ENCODE results near the gene RPS6KA2. TPM values are rescaled to one million over a fixed set of nuclear protein-coding genes. Genes with fewer than 3 reads are reported as not detected.
A peak's percentile ranks its signal among the peaks of the same experiment; 100 is the strongest.

RPS6KA2 gene
- total and polyA plus RNA-seq, 3 donors from 2014 or later = 18.4 to 21.7 (median 19.8) TPM

GRCh38 chr6:166580076-166581050, 46.7 kb downstream of the RPS6KA2 start:
- intact Hi-C loops (cut with DNase I; ENCODE audit: low total_unique reads) = no loop called here
- H3K27ac ChIP-seq = no peak overlapping the region
- TF ChIP-seq, protein P1, sequence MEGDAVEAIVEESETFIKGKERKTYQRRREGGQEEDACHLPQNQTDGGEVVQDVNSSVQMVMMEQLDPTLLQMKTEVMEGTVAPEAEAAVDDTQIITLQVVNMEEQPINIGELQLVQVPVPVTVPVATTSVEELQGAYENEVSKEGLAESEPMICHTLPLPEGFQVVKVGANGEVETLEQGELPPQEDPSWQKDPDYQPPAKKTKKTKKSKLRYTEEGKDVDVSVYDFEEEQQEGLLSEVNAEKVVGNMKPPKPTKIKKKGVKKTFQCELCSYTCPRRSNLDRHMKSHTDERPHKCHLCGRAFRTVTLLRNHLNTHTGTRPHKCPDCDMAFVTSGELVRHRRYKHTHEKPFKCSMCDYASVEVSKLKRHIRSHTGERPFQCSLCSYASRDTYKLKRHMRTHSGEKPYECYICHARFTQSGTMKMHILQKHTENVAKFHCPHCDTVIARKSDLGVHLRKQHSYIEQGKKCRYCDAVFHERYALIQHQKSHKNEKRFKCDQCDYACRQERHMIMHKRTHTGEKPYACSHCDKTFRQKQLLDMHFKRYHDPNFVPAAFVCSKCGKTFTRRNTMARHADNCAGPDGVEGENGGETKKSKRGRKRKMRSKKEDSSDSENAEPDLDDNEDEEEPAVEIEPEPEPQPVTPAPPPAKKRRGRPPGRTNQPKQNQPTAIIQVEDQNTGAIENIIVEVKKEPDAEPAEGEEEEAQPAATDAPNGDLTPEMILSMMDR (IDR thresholded peaks at IDR 0.05) = no peak
- TF ChIP-seq POLR2A (IDR thresholded peaks at IDR 0.05) = no peak

GRCh38 chr6:166579237-166579850, 47.7 kb downstream of the RPS6KA2 start:
- H3K27ac ChIP-seq = no peak overlapping the region
- DNase-seq = no peak
- 81 to 88% methylated on average over 9 of the region's 9 CpGs for WGBS, 2 donors
- H3K4me1 ChIP-seq = no peaks in the 10 kb centered on the region
- TF ChIP-seq, protein P1 (IDR thresholded peaks at IDR 0.05) = no peak
- TF ChIP-seq POLR2A (IDR thresholded peaks at IDR 0.05) = no peak
- intact Hi-C loops (cut with DNase I; ENCODE audit: low total_unique reads) = no loop called here
- no peaks in the 10 kb centered on the region for H3K36me3 ChIP-seq (ENCODE audit: low read depth, missing control alignments)
- H3K4me3 ChIP-seq = no peak overlapping the region
- no peaks in the 10 kb centered on the region for H3K9me3 ChIP-seq
- no peaks in the 10 kb centered on the region for H3K27me3 ChIP-seq

More at GRCh38 chr6:166580076-166581050, 46.7 kb downstream of the RPS6KA2 start:
- 91 to 94% methylated on average over 15 to 17 of the region's 17 CpGs for WGBS, 2 donors
- Histone ChIP-seq H3K4me3 (no peak overlapping the region), H3K27me3 (no peaks in the 10 kb centered on the region), H3K9me3 (no peaks in the 10 kb centered on the region), H3K4me1 (no peaks in the 10 kb centered on the region), H3K36me3 (ENCODE audit: low read depth, missing control alignments) (no peaks in the 10 kb centered on the region)
- no peak for DNase-seq

DNA sequence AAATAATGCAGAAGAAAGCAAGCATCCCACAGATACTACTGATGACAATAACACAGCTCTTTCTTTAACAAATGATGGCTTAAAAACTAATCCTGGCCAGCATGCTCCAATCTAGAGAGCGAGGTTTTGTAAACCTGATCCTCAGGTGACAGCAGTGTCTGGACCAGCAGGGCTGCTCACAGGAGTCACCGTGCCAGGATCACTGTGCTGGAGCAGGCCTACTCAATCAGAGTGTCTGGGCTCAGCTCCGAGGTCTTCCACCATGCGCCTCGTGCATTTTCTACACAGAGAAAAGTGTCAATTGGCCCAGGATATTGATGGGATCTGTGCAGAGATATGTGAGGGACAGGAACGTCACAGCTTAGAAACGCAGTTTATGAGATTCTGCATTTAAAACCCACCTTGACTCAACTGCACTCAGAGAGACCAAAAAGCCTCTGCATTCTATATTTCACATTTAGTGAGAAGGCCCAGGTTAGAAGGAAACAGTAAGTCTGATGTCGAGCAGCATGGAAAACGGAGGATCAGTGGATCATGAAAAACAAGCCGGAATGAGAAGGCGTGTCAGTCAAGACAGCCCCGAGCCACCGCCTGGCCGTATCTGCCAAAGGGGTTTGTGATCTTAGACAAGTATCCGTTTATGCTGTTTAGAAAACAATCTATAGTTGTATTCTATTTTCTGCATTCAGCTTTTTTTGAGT, 48.4 kb downstream of the RPS6KA2 start:
- intact Hi-C loops (cut with DNase I; ENCODE audit: low total_unique reads) = no loop called here
- Histone ChIP-seq H3K27ac (no peak overlapping the region), H3K4me3 (no peak overlapping the region), H3K4me1 (no peaks in the 10 kb centered on the region), H3K36me3 (ENCODE audit: low read depth, missing control alignments) (no peaks in the 10 kb centered on the region), H3K9me3 (no peaks in the 10 kb centered on the region), H3K27me3 (no peaks in the 10 kb centered on the region)
- WGBS, 2 donors = 95% methylated on average over 15 of the region's 15 CpGs
- no peak for TF ChIP-seq POLR2A (IDR thresholded peaks at IDR 0.05)
- TF ChIP-seq, protein P1 (IDR thresholded peaks at IDR 0.05) = no peak
- DNase-seq = no peak

DNA sequence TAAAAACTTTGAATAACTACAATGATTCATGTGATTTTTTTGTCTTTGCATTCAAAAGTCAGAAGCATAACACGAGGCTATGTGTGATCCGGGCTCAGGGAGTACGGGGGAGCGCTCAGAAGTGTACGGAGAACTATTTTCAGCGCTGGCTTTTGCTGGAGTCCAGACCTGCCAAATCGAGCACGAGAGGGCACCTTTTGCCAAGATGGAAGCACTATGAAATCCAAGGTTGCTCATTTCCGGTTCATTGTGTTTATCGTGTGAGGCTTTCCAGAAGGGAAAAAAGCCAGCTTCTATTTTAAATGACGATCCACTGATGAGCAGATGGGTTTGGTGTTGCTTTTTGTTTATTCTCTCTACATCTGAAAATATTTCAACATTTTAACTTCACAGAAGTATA, 51.8 kb downstream of the RPS6KA2 start:
- TF ChIP-seq, protein P1 (IDR thresholded peaks at IDR 0.05) = no peak
- TF ChIP-seq POLR2A (IDR thresholded peaks at IDR 0.05) = no peak
- no peaks in the 10 kb centered on the region for H3K36me3 ChIP-seq (ENCODE audit: low read depth, missing control alignments)
- 41 to 56% methylated on average over 11 of the region's 11 CpGs for WGBS, 2 donors
- H3K4me3 ChIP-seq = no peak overlapping the region
- intact Hi-C loops (cut with DNase I; ENCODE audit: low total_unique reads) = no loop called here
- no peaks in the 10 kb centered on the region for H3K27me3 ChIP-seq
- no peaks in the 10 kb centered on the region for H3K4me1 ChIP-seq
- no peak overlapping the region for H3K27ac ChIP-seq
- DNase-seq = peak; percentile 68
- H3K9me3 ChIP-seq = no peaks in the 10 kb centered on the region

Measured in testis (tissue), 3 donors.